ENCODE results near the gene KIF22.
"Not testable (repeated sequence)": the region's sequence is repeated elsewhere in the genome, so short reads cannot be mapped to it uniquely, and the experiment has no call there.

The KIF22 gene

GRCh38 chr16:29831490-29831889 is 40.9 kb downstream of the KIF22 start:
- TF ChIP-seq BHLHE40 (IDR thresholded peaks at IDR 0.05; ENCODE audit: borderline replicate concordance) = no peak
- TF ChIP-seq L3MBTL2 (conservative IDR thresholded peaks at IDR 0.05) = no peak
- TF ChIP-seq LEF1 (IDR thresholded peaks at IDR 0.05; ENCODE audit: borderline replicate concordance) = no peak
- no peak for TF ChIP-seq CTBP1 (IDR thresholded peaks at IDR 0.05; ENCODE audit: borderline replicate concordance)
- no peak for TF ChIP-seq FOXA1 (IDR thresholded peaks at IDR 0.05)
- ChIA-PET CTCF (no interaction called here), POLR2A (no interaction called here)
- no peak for DNase-seq (ENCODE audit: extremely low spot score)

DNA sequence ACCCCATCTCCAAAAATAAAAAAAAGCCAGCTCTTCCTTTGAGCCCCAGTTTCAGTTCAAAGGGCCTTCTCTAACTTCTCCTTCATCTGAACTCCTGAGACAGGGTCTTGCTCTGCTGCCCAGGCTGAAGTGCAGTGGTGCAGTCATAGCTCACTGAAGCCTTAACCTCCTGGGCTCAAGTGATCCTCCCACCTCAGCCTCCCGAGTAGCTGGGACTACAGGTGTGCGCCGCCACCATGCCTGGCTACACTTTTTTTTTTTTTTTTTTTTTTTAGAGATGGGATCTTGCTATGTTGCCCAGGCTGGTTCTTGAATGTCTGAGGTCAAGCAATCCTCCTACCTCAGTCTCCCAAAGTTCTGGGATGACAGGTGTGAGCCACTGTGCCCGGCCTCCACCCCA is 42.7 kb downstream of the KIF22 start:
- DNase-seq (ENCODE audit: extremely low spot score) = not testable (repeated sequence)
- ChIA-PET CTCF (interaction anchor here (1.2 to 1.3 kb wide), 2 partner anchors 15 to 17 kb away, joined by 3 to 6 read pairs; partner anchors contain the start of gene PAGR1), POLR2A (interaction anchor here (1.5 kb wide), 1 partner anchor 17 kb away, joined by 6 read pairs; the partner anchor contains the start of gene PAGR1)
- TF ChIP-seq ZNF384 (IDR thresholded peaks at IDR 0.05) = 0 out of 2 replicates have a peak, but pooled peaks have one; percentile 44

GRCh38 chr16:29834079-29834478 is 43.5 kb downstream of the KIF22 start:
- no peak for TF ChIP-seq FOXA1 (IDR thresholded peaks at IDR 0.05)
- no peak for TF ChIP-seq L3MBTL2 (conservative IDR thresholded peaks at IDR 0.05)
- TF ChIP-seq FOXM1 (IDR thresholded peaks at IDR 0.05; ENCODE audit: borderline replicate concordance) = no peak
- no peak for TF ChIP-seq CTBP1 (IDR thresholded peaks at IDR 0.05; ENCODE audit: borderline replicate concordance)
- no peak for TF ChIP-seq TARDBP (IDR thresholded peaks at IDR 0.05)
- no peak for TF ChIP-seq SP1 (IDR thresholded peaks at IDR 0.05)
- no peak for TF ChIP-seq BHLHE40 (IDR thresholded peaks at IDR 0.05; ENCODE audit: borderline replicate concordance)
- no peak for TF ChIP-seq HDGF (IDR thresholded peaks at IDR 0.05; ENCODE audit: borderline replicate concordance)
- POLR2A ChIA-PET = interaction anchor here (1.3 kb wide), 1 partner anchor 8 kb away, joined by 4 read pairs; no protein-coding TSS in a partner anchor
- DNase-seq (ENCODE audit: extremely low spot score) = no peak
- CTCF ChIA-PET = interaction anchor here (0.6 to 1.7 kb wide), 3 partner anchors 14 to 221 kb away, joined by 3 to 9 read pairs (median 4); no protein-coding TSS in a partner anchor

DNA sequence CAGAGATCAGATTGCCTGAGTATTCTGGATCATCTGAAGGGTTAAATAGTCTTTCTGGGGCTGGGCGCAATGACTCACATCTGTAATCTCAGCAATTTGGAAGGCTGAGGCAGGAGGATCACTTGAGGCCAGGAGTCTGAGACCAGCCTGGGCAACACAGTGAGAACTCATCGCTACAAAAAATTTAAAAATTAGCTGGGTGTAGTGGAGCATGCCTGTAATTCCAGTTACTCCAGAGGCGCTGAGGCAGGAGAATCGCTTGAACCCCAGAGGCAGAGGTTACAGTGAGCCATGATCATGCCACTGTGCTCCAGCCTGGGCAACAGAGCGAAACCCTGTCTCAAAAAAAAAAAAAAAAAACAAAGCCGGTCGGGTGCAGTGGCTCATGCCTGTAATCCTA is 45.4 kb downstream of the KIF22 start:
- ChIA-PET POLR2A (no interaction called here), CTCF (interaction anchor here (0.6 to 1.7 kb wide), 2 partner anchors 13 to 30 kb away, joined by 3 to 9 read pairs; no protein-coding TSS in a partner anchor)
- TF ChIP-seq LEF1 (IDR thresholded peaks at IDR 0.05; ENCODE audit: borderline replicate concordance) (no peak), SUZ12 (IDR thresholded peaks at IDR 0.05) (no peak), SP1 (IDR thresholded peaks at IDR 0.05) (no peak), FOXK2 (IDR thresholded peaks at IDR 0.05) (no peak), BHLHE40 (IDR thresholded peaks at IDR 0.05; ENCODE audit: borderline replicate concordance) (no peak), HDGF (IDR thresholded peaks at IDR 0.05; ENCODE audit: borderline replicate concordance) (no peak), ZNF384 (IDR thresholded peaks at IDR 0.05) (no peak), FOXM1 (IDR thresholded peaks at IDR 0.05; ENCODE audit: borderline replicate concordance) (no peak), ELF4 (IDR thresholded peaks at IDR 0.05) (no peak), TARDBP (IDR thresholded peaks at IDR 0.05) (no peak), CTBP1 (IDR thresholded peaks at IDR 0.05; ENCODE audit: borderline replicate concordance) (no peak), ARNT (IDR thresholded peaks at IDR 0.05) (no peak), FOXA1 (IDR thresholded peaks at IDR 0.05) (no peak), L3MBTL2 (conservative IDR thresholded peaks at IDR 0.05) (no peak), NFRKB (IDR thresholded peaks at IDR 0.05) (no peak)
- TF ChIP-seq, protein P1, sequence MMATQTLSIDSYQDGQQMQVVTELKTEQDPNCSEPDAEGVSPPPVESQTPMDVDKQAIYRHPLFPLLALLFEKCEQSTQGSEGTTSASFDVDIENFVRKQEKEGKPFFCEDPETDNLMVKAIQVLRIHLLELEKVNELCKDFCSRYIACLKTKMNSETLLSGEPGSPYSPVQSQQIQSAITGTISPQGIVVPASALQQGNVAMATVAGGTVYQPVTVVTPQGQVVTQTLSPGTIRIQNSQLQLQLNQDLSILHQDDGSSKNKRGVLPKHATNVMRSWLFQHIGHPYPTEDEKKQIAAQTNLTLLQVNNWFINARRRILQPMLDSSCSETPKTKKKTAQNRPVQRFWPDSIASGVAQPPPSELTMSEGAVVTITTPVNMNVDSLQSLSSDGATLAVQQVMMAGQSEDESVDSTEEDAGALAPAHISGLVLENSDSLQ (IDR thresholded peaks at IDR 0.05) = no peak
- no peak for DNase-seq (ENCODE audit: extremely low spot score)

DNA sequence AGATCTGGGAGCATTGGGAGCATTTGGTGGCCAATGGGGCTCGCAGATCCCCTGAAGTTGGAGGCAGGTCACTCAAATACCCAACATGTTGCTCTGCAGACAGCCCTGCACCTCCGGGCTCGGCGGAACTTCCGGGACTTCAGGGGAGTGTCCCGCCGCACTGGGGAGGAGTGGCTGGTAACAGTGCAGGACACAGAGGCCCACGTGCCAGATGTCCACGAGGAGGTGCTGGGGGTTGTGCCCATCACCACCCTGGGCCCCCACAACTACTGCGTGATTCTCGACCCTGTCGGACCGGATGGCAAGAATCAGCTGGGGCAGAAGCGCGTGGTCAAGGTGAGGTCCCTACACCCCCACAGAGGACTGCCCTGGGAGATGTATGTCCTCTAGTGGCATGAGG is 46.1 kb downstream of the KIF22 start:
- TF ChIP-seq SUZ12 (IDR thresholded peaks at IDR 0.05) = no peak
- no peak for TF ChIP-seq HDGF (IDR thresholded peaks at IDR 0.05; ENCODE audit: borderline replicate concordance)
- TF ChIP-seq ZNF384 (IDR thresholded peaks at IDR 0.05) = no peak
- no peak for TF ChIP-seq ARNT (IDR thresholded peaks at IDR 0.05)
- TF ChIP-seq FOXK2 (IDR thresholded peaks at IDR 0.05) = no peak
- no peak for TF ChIP-seq LEF1 (IDR thresholded peaks at IDR 0.05; ENCODE audit: borderline replicate concordance)
- TF ChIP-seq FOXA1 (IDR thresholded peaks at IDR 0.05) = no peak
- no peak for TF ChIP-seq CTBP1 (IDR thresholded peaks at IDR 0.05; ENCODE audit: borderline replicate concordance)
- TF ChIP-seq, protein P1 (IDR thresholded peaks at IDR 0.05) = no peak
- no peak for TF ChIP-seq BHLHE40 (IDR thresholded peaks at IDR 0.05; ENCODE audit: borderline replicate concordance)
- TF ChIP-seq L3MBTL2 (conservative IDR thresholded peaks at IDR 0.05) = no peak
- no peak for TF ChIP-seq NFRKB (IDR thresholded peaks at IDR 0.05)
- TF ChIP-seq SP1 (IDR thresholded peaks at IDR 0.05) = no peak
- no peak for TF ChIP-seq FOXM1 (IDR thresholded peaks at IDR 0.05; ENCODE audit: borderline replicate concordance)
- TF ChIP-seq ELF4 (IDR thresholded peaks at IDR 0.05) = no peak
- no peak for TF ChIP-seq TARDBP (IDR thresholded peaks at IDR 0.05)
- DNase-seq (ENCODE audit: extremely low spot score) = no peak
- ChIA-PET POLR2A (no interaction called here), CTCF (interaction anchor here (0.6 kb wide), 1 partner anchor 29 kb away, joined by 3 read pairs; no protein-coding TSS in a partner anchor)

GRCh38 chr16:29837841-29838240 is 47.3 kb downstream of the KIF22 start:
- no peak for TF ChIP-seq L3MBTL2 (conservative IDR thresholded peaks at IDR 0.05)
- ChIA-PET POLR2A (interaction anchor here (1.3 to 1.6 kb wide), 2 partner anchors 17 to 30 kb away, joined by 4 to 5 read pairs; partner anchors contain the start of gene MVP), CTCF (interaction anchor here (2.4 kb wide), 1 partner anchor 11 kb away, joined by 20 read pairs; no protein-coding TSS in a partner anchor)
- no peak for DNase-seq (ENCODE audit: extremely low spot score)

- TF ChIP-seq FOXK2 (IDR thresholded peaks at IDR 0.05) (no peak), NFRKB (IDR thresholded peaks at IDR 0.05) (no peak), FOXA1 (IDR thresholded peaks at IDR 0.05) (no peak), ELF4 (IDR thresholded peaks at IDR 0.05) (no peak), ARNT (IDR thresholded peaks at IDR 0.05) (no peak)
- ChIA-PET CTCF (interaction anchor here (0.6 to 2.4 kb wide), 3 partner anchors 9 to 696 kb away, joined by 3 to 20 read pairs (median 4); no protein-coding TSS in a partner anchor), POLR2A (interaction anchor here (0.6 to 1.2 kb wide), 2 partner anchors 9 to 177 kb away, joined by 3 to 4 read pairs; no protein-coding TSS in a partner anchor)
- DNase-seq (ENCODE audit: extremely low spot score) = no peak
Observed at GRCh38 chr16:29839822-29840221, 49.3 kb downstream of the KIF22 start.
